ENCODE measurements around the gene RASSF10. TPM values are rescaled to one million over a fixed set of nuclear protein-coding genes. Genes with fewer than 3 reads are reported as not detected.

RASSF10 gene
- total and polyA plus RNA-seq, 8 donors, result 2.0 to 22.2 (median 15.6) TPM

DNA sequence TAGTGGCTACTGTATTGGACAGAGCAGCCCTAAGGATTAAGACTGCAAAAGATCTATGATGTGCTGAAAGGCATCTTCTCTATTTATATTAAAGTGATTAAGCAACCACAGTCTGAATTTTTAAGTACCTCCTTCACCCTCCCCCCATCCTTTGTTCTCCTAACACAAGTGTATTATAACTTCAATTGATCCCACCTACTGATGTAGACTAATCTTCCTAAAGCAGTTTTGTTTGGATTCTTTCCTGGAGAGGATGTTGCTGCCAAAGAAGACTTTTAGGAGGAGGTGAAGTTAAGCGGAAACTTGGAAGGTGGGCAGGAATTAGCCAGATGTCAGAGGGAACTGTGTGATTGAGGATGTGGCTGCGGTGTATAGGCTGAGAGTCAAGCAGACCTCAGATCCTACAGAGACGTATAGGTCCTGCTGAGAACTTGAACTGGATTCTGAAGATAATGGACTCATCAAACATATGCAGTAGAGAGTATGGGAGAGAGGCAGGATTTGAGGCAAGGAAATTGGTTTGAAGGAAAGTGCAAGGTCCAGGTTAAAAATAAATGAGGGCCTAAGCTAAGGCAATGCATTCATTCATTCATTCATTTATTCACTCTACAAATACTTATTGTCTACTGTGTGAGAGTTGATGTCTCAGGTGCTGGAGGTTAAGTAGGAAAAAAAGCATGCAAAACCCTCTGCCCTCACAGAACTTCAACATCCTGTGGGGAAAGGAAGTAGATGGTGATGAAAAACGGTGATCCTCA, 5.2 kb upstream of the RASSF10 start:
- Histone ChIP-seq H3K36me3 (no peaks in the 10 kb centered on the region), H3K4me1 (peaks cover 0 to 6% of the 10 kb centered on the region in 2 donors), H3K4me3 (no peak overlapping the region), H3K27me3 (peaks cover 15 to 42% of the 10 kb centered on the region in 2 donors), H3K9me3 (no peaks in the 10 kb centered on the region), H3K27ac (no peak overlapping the region)
- TF ChIP-seq, protein P1, sequence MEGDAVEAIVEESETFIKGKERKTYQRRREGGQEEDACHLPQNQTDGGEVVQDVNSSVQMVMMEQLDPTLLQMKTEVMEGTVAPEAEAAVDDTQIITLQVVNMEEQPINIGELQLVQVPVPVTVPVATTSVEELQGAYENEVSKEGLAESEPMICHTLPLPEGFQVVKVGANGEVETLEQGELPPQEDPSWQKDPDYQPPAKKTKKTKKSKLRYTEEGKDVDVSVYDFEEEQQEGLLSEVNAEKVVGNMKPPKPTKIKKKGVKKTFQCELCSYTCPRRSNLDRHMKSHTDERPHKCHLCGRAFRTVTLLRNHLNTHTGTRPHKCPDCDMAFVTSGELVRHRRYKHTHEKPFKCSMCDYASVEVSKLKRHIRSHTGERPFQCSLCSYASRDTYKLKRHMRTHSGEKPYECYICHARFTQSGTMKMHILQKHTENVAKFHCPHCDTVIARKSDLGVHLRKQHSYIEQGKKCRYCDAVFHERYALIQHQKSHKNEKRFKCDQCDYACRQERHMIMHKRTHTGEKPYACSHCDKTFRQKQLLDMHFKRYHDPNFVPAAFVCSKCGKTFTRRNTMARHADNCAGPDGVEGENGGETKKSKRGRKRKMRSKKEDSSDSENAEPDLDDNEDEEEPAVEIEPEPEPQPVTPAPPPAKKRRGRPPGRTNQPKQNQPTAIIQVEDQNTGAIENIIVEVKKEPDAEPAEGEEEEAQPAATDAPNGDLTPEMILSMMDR (IDR thresholded peaks at IDR 0.05), result no peak
- no peak for ATAC-seq
- DNase-seq, result no peak
- intact Hi-C loops (cut with DNase I), result no loop called here

- no peaks in the 10 kb centered on the region for H3K36me3 ChIP-seq
- no peak overlapping the region for H3K4me3 ChIP-seq
- intact Hi-C loops (cut with DNase I), result no loop called here
- peaks cover 48 to 76% of the 10 kb centered on the region in 2 donors for H3K27me3 ChIP-seq
- H3K27ac ChIP-seq, result no peak overlapping the region
- TF ChIP-seq, protein P1 (IDR thresholded peaks at IDR 0.05), result no peak
- DNase-seq (no peak), ATAC-seq (no peak)
- H3K9me3 ChIP-seq, result no peaks in the 10 kb centered on the region
- peaks cover 4 to 17% of the 10 kb centered on the region in 2 donors for H3K4me1 ChIP-seq
These were observed 1.7 kb upstream of the RASSF10 start for GRCh38 chr11:13007182-13008060.

DNA sequence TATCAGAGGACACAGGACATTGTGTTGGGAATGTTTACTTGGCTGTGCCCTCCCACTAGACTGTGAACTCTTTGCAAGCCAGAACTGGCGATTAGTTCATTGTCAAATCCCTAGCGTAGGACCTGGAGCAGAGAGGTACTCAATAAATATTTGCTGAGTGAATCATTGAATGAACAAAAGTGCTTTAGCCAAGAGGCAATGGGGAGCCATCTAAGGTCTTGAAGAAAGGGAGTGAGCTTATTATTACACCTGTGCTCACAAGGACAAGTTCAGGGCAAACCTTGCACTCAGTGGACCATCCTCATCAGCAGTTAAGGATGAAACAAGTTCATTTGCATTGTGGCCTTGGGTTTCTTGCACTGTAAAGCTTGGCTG, 1.1 kb upstream of the RASSF10 start:
- no peak for DNase-seq
- intact Hi-C loops (cut with DNase I), result no loop called here
- TF ChIP-seq, protein P1 (IDR thresholded peaks at IDR 0.05), result no peak
- Histone ChIP-seq H3K4me3 (no peak overlapping the region), H3K27ac (peak overlapping the region in 1 of 2 donors; percentile 57), H3K27me3 (peaks cover 53 to 83% of the 10 kb centered on the region in 2 donors), H3K36me3 (no peaks in the 10 kb centered on the region), H3K4me1 (peaks cover 4 to 17% of the 10 kb centered on the region in 2 donors), H3K9me3 (no peaks in the 10 kb centered on the region)
- ATAC-seq, result peak; percentile 56

- no peak overlapping the region for H3K27ac ChIP-seq
These were observed 382 bp downstream of the RASSF10 start for GRCh38 chr11:13009476-13009920.

More at GRCh38 chr11:13009476-13009920, 382 bp downstream of the RASSF10 start:
- Histone ChIP-seq H3K36me3 (no peaks in the 10 kb centered on the region), H3K4me1 (peaks cover 4 to 17% of the 10 kb centered on the region in 2 donors), H3K27me3 (peaks cover 60 to 97% of the 10 kb centered on the region in 2 donors), H3K9me3 (no peaks in the 10 kb centered on the region), H3K4me3 (peak overlapping the region; percentile 19 to 30)
- no peak for ATAC-seq
- TF ChIP-seq, protein P1 (IDR thresholded peaks at IDR 0.05), result no peak
- intact Hi-C loops (cut with DNase I), result no loop called here
- peak in 1 of 4 donors; percentile 76 for DNase-seq

All from left lung (tissue), 10 donors.